Upper lobe of left lung (tissue), 6 donors: ENCODE data around the gene PRKG1. TPM values are rescaled to one million over a fixed set of nuclear protein-coding genes. Genes with fewer than 3 reads are reported as not detected.

ENCODE experiments used
- ATAC-seq, 2 donors: fragments of 200-7000 bp; cut with Tn5 transposase; one replicate each; pipeline ENCODE4 v1.9.1; 2022; ENCODE audit warnings: mild to moderate bottlenecking in 2 of 2, moderate library complexity in 2 of 2; ENCODE audit not compliant: low FRiP score in 2 of 2
- DNase-seq, 2 donors: peaks; one replicate each; pipeline ENCODE4 v3.0.0-alpha.2; 2019 to 2020
- H3K27ac ChIP-seq, 4 donors: fragments of 200-600 bp; sonication (generic); one replicate each; pipeline ENCODE4 v1.5.1; 2016 to 2019
- H3K27me3 ChIP-seq, 4 donors: fragments of 200-600 bp; sonication (generic); one replicate each; pipeline ENCODE4 v1.5.1; 2017 to 2019
- H3K36me3 ChIP-seq, 4 donors: fragments of 200-600 bp; sonication (generic); one replicate each; pipeline ENCODE4 v1.5.1; 2016 to 2019
- H3K4me1 ChIP-seq, 4 donors: fragments of 200-600 bp; sonication (generic); one replicate each; pipeline ENCODE4 v1.5.1; 2018 to 2019
- H3K4me3 ChIP-seq, 4 donors: fragments of 200-600 bp; sonication (generic); one replicate each; pipeline ENCODE4 v1.5.1; 2017 to 2019; ENCODE audit warnings: mild to moderate bottlenecking in 2 of 4, moderate library complexity in 1 of 4
- H3K9me3 ChIP-seq, 4 donors: fragments of 200-600 bp; sonication (generic); one replicate each; pipeline ENCODE4 v1.5.1; 2018 to 2019
- CTCF ChIP-seq, 6 experiments: fragments of 450-650 bp in 4 of 6; fragments of 200-600 bp in 2 of 6; sonication (generic) in 2 of 6; IDR thresholded peaks; one replicate each; pipeline ENCODE4 v1.5.1; 2016 to 2019; ENCODE audit warnings: antibody characterized with exemption in 6 of 6
- EP300 ChIP-seq, 4 donors: sonication (generic); formaldehyde crosslinking; IDR thresholded peaks; one replicate each; pipeline ENCODE4 v1.5.1; 2017; ENCODE audit warnings: antibody characterized with exemption in 4 of 4, control low read depth in 2 of 4
- POLR2A ChIP-seq, 4 donors: fragments of 450-650 bp; IDR thresholded peaks; one replicate each; pipeline ENCODE4 v1.5.1; 2016 to 2017; ENCODE audit warnings: antibody characterized with exemption in 4 of 4, mild to moderate bottlenecking in 2 of 4
- POLR2AphosphoS5 ChIP-seq, 2 donors: sonication (generic); formaldehyde crosslinking; IDR thresholded peaks; one replicate each; pipeline ENCODE4 v1.5.1; 2017; ENCODE audit warnings: antibody characterized with exemption in 2 of 2
- WGBS, 2 donors: methylation state at CpG; one replicate each; pipeline ENCODE4 v1.1.5; 2017 to 2018; 5-methylcytosine and 5-hydroxymethylcytosine counted together
- total RNA-seq, 6 donors: library from RNA; depleted of rRNA in 4 of 6; stranded (reverse); fragments of >200 nt in 4 of 6; gene quantifications; one replicate each; pipeline versions ENCODE4 v1.1.0 to v1.2.1, GENCODE V29; 2016 to 2021
- donor health status: DM: no; HTN: no; CAD: no; lungs with moderate emphysema.
- donor health status: DM: no; HTN: yes; CAD: no; lungs with severe emphysema.

The PRKG1 gene
- total RNA-seq, 6 donors from 2014 or later, result 12.9 to 43.0 (median 25.0) TPM

- Histone ChIP-seq H3K27ac (no peak overlapping the region), H3K4me1 (no peaks in the 10 kb centered on the region), H3K36me3 (no peaks in the 10 kb centered on the region), H3K4me3 (no peak overlapping the region), H3K9me3 (no peaks in the 10 kb centered on the region), H3K27me3 (no peaks in the 10 kb centered on the region)
- 89 to 90% methylated on average over 3 of the region's 3 CpGs for WGBS, 2 donors
- ATAC-seq, result no peak
- TF ChIP-seq POLR2AphosphoS5 (IDR thresholded peaks at IDR 0.05), result no peak
- no peak for TF ChIP-seq CTCF (IDR thresholded peaks at IDR 0.05)
- DNase-seq, result no peak
These were observed 1257.5 kb downstream of the PRKG1 start for GRCh38 chr10:52331638-52332364.

- Histone ChIP-seq H3K27me3 (no peaks in the 10 kb centered on the region), H3K9me3 (no peaks in the 10 kb centered on the region), H3K27ac (no peak overlapping the region), H3K4me3 (no peak overlapping the region), H3K4me1 (no peaks in the 10 kb centered on the region), H3K36me3 (no peaks in the 10 kb centered on the region)
- ATAC-seq, result no peak
- TF ChIP-seq POLR2A (IDR thresholded peaks at IDR 0.05) (no peak), EP300 (IDR thresholded peaks at IDR 0.05) (no peak), CTCF (IDR thresholded peaks at IDR 0.05) (no peak), POLR2AphosphoS5 (IDR thresholded peaks at IDR 0.05) (no peak)
- WGBS, 2 donors, result 44 to 63% methylated on average over 5 of the region's 5 CpGs
- no peak for DNase-seq
These were observed 1258.5 kb downstream of the PRKG1 start for GRCh38 chr10:52332815-52333214.

- H3K27ac ChIP-seq, result no peak overlapping the region
- ATAC-seq (no peak), DNase-seq (no peak)
- H3K4me3 ChIP-seq, result no peak overlapping the region
- no peaks in the 10 kb centered on the region for H3K4me1 ChIP-seq
- no peaks in the 10 kb centered on the region for H3K27me3 ChIP-seq
- no peaks in the 10 kb centered on the region for H3K36me3 ChIP-seq
- H3K9me3 ChIP-seq, result no peaks in the 10 kb centered on the region
- WGBS, 2 donors, result 82 to 88% methylated on average over 1 of the region's 1 CpG
- no peak for TF ChIP-seq POLR2AphosphoS5 (IDR thresholded peaks at IDR 0.05)
- TF ChIP-seq POLR2A (IDR thresholded peaks at IDR 0.05), result no peak
- no peak for TF ChIP-seq EP300 (IDR thresholded peaks at IDR 0.05)
- TF ChIP-seq CTCF (IDR thresholded peaks at IDR 0.05), result no peak
These were observed 1260.3 kb downstream of the PRKG1 start for GRCh38 chr10:52334595-52334994.

GRCh38 chr10:52335665-52336064, 1261.4 kb downstream of the PRKG1 start:
- 61 to 78% methylated on average over 1 of the region's 1 CpG for WGBS, 2 donors
- no peak for DNase-seq
- TF ChIP-seq POLR2A (IDR thresholded peaks at IDR 0.05) (no peak), EP300 (IDR thresholded peaks at IDR 0.05) (no peak), POLR2AphosphoS5 (IDR thresholded peaks at IDR 0.05) (no peak), CTCF (IDR thresholded peaks at IDR 0.05) (no peak)
- Histone ChIP-seq H3K9me3 (no peaks in the 10 kb centered on the region), H3K4me1 (no peaks in the 10 kb centered on the region), H3K36me3 (no peaks in the 10 kb centered on the region), H3K4me3 (no peak overlapping the region), H3K27me3 (no peaks in the 10 kb centered on the region), H3K27ac (no peak overlapping the region)
- ATAC-seq, result no peak

GRCh38 chr10:52337225-52337624, 1262.9 kb downstream of the PRKG1 start:
- no peaks in the 10 kb centered on the region for H3K36me3 ChIP-seq
- H3K9me3 ChIP-seq, result no peaks in the 10 kb centered on the region
- ATAC-seq, result no peak

More at GRCh38 chr10:52337225-52337624, 1262.9 kb downstream of the PRKG1 start:
- no peak for DNase-seq
- Histone ChIP-seq H3K4me1 (no peaks in the 10 kb centered on the region), H3K27ac (no peak overlapping the region), H3K4me3 (no peak overlapping the region), H3K27me3 (no peaks in the 10 kb centered on the region)
- 76 to 85% methylated on average over 1 of the region's 1 CpG for WGBS, 2 donors
- TF ChIP-seq POLR2AphosphoS5 (IDR thresholded peaks at IDR 0.05), result no peak
- no peak for TF ChIP-seq CTCF (IDR thresholded peaks at IDR 0.05)
- TF ChIP-seq EP300 (IDR thresholded peaks at IDR 0.05), result no peak
